NCI-H69 (cell line): ENCODE measurements around the gene TMEM117.
A peak's percentile ranks its signal among the peaks of the same experiment; 100 is the strongest.

ENCODE experiments used
- DNase-seq: peaks from one replicate; lab custom pipeline; 2025; lab: John Stamatoyannopoulos, UW

The TMEM117 gene

GRCh38 chr12:43964033-43964432 lies 128.2 kb downstream of the TMEM117 start:
- DNase-seq = peak; percentile 88

- DNase-seq = peak; percentile 86
These were observed 129.1 kb downstream of the TMEM117 start for GRCh38 chr12:43964961-43965360.

GRCh38 chr12:43965899-43966298 lies 130.0 kb downstream of the TMEM117 start:
- DNase-seq = no peak

GRCh38 chr12:43968736-43969135 lies 132.9 kb downstream of the TMEM117 start:
- DNase-seq = no peak

GRCh38 chr12:43969882-43970281 lies 134.0 kb downstream of the TMEM117 start:
- DNase-seq = no peak

GRCh38 chr12:43973385-43973784 lies 137.5 kb downstream of the TMEM117 start:
- no peak for DNase-seq

- no peak for DNase-seq
These were observed 138.1 kb downstream of the TMEM117 start for GRCh38 chr12:43973993-43974392.

GRCh38 chr12:43976027-43976426 lies 140.1 kb downstream of the TMEM117 start:
- no peak for DNase-seq

- no peak for DNase-seq
These were observed 142.7 kb downstream of the TMEM117 start for GRCh38 chr12:43978556-43978955.

- DNase-seq = no peak
These were observed 143.6 kb downstream of the TMEM117 start for GRCh38 chr12:43979450-43979849.

GRCh38 chr12:43980627-43981191 lies 144.8 kb downstream of the TMEM117 start:
- DNase-seq = no peak

- DNase-seq = no peak
These were observed 145.8 kb downstream of the TMEM117 start for GRCh38 chr12:43981726-43982125.

- no peak for DNase-seq
These were observed 146.7 kb downstream of the TMEM117 start for GRCh38 chr12:43982544-43982943.

GRCh38 chr12:43988838-43989560 lies 153.1 kb downstream of the TMEM117 start:
- DNase-seq = peak; percentile 14

GRCh38 chr12:43992856-43993255 lies 157.0 kb downstream of the TMEM117 start:
- DNase-seq = no peak

GRCh38 chr12:44000309-44000952 lies 164.6 kb downstream of the TMEM117 start:
- peak; percentile 89 for DNase-seq

GRCh38 chr12:44002607-44003006 lies 166.7 kb downstream of the TMEM117 start:
- DNase-seq = no peak

- no peak for DNase-seq
These were observed 167.8 kb downstream of the TMEM117 start for GRCh38 chr12:44003721-44004120.

GRCh38 chr12:44015333-44015941 lies 179.6 kb downstream of the TMEM117 start:
- peak; percentile 86 for DNase-seq

GRCh38 chr12:44017216-44017615 lies 181.3 kb downstream of the TMEM117 start:
- peak; percentile 16 for DNase-seq

- peak; percentile 74 for DNase-seq
These were observed 183.2 kb downstream of the TMEM117 start for GRCh38 chr12:44019118-44019517.

- no peak for DNase-seq
These were observed 184.7 kb downstream of the TMEM117 start for GRCh38 chr12:44020555-44020954.

- DNase-seq = peak; percentile 17
These were observed 185.6 kb downstream of the TMEM117 start for GRCh38 chr12:44021471-44021971.
